ENCODE results near the gene B4GALT6. TPM values are rescaled to one million over a fixed set of nuclear protein-coding genes. Genes with fewer than 3 reads are reported as not detected.

The B4GALT6 gene
- total RNA-seq, 2 experiments from 2014 or later, result 2.7 to 3.6 TPM

GRCh38 chr18:31617031-31617717 is 67.2 kb downstream of the B4GALT6 start:
- CTCF ChIA-PET, result no interaction called here
- Mint-ChIP-seq H3K36me3 (ENCODE audit: low read depth) (no peaks in the 10 kb centered on the region), H3K4me3 (no peak overlapping the region), H3K27ac (no peak overlapping the region), H3K9me3 (no peaks in the 10 kb centered on the region), H3K4me1 (ENCODE audit: low read depth) (no peaks in the 10 kb centered on the region), H3K27me3 (ENCODE audit: low read depth) (peaks cover 6% of the 10 kb centered on the region)
- intact Hi-C loops (cut with micrococcal nuclease), result no loop called here
- no peak for DNase-seq

GRCh38 chr18:31616586-31616985 is 67.8 kb downstream of the B4GALT6 start:
- Mint-ChIP-seq H3K27ac (no peak overlapping the region), H3K4me1 (ENCODE audit: low read depth) (no peaks in the 10 kb centered on the region), H3K9me3 (no peaks in the 10 kb centered on the region), H3K4me3 (no peak overlapping the region), H3K27me3 (ENCODE audit: low read depth) (peaks cover 6% of the 10 kb centered on the region), H3K36me3 (ENCODE audit: low read depth) (no peaks in the 10 kb centered on the region)
- no peak for DNase-seq
- intact Hi-C loops (cut with micrococcal nuclease), result no loop called here
- CTCF ChIA-PET, result no interaction called here

- no peaks in the 10 kb centered on the region for H3K4me1 Mint-ChIP-seq (ENCODE audit: low read depth)
- intact Hi-C loops (cut with micrococcal nuclease), result no loop called here
- DNase-seq, result no peak
- no peaks in the 10 kb centered on the region for H3K9me3 Mint-ChIP-seq
- CTCF ChIA-PET, result interaction anchor here (1.0 kb wide), 1 partner anchor 108 kb away, joined by 3 read pairs; no protein-coding TSS in a partner anchor
- H3K36me3 Mint-ChIP-seq (ENCODE audit: low read depth), result no peaks in the 10 kb centered on the region
- H3K4me3 Mint-ChIP-seq, result no peak overlapping the region
- no peak overlapping the region for H3K27ac Mint-ChIP-seq
- peaks cover 4% of the 10 kb centered on the region for H3K27me3 Mint-ChIP-seq (ENCODE audit: low read depth)
Observed at GRCh38 chr18:31614044-31614443, 70.3 kb downstream of the B4GALT6 start.

GRCh38 chr18:31612124-31612523 is 72.3 kb downstream of the B4GALT6 start:
- intact Hi-C loops (cut with micrococcal nuclease), result no loop called here

GRCh38 chr18:31611511-31611910 is 72.9 kb downstream of the B4GALT6 start:
- H3K9me3 Mint-ChIP-seq, result no peaks in the 10 kb centered on the region
- no peak overlapping the region for H3K27ac Mint-ChIP-seq
- intact Hi-C loops (cut with micrococcal nuclease), result no loop called here
- H3K27me3 Mint-ChIP-seq (ENCODE audit: low read depth), result no peaks in the 10 kb centered on the region
- no peaks in the 10 kb centered on the region for H3K36me3 Mint-ChIP-seq (ENCODE audit: low read depth)
- no peak for DNase-seq
- CTCF ChIA-PET, result interaction anchor here (2.0 kb wide), 1 partner anchor 111 kb away, joined by 9 read pairs; no protein-coding TSS in a partner anchor
- H3K4me3 Mint-ChIP-seq, result no peak overlapping the region
- H3K4me1 Mint-ChIP-seq (ENCODE audit: low read depth), result no peaks in the 10 kb centered on the region

More at GRCh38 chr18:31612124-31612523, 72.3 kb downstream of the B4GALT6 start:
- no peaks in the 10 kb centered on the region for H3K4me1 Mint-ChIP-seq (ENCODE audit: low read depth)
- no peak overlapping the region for H3K4me3 Mint-ChIP-seq
- no peaks in the 10 kb centered on the region for H3K36me3 Mint-ChIP-seq (ENCODE audit: low read depth)
- DNase-seq, result no peak
- H3K27me3 Mint-ChIP-seq (ENCODE audit: low read depth), result peaks cover 2% of the 10 kb centered on the region
- H3K9me3 Mint-ChIP-seq, result no peaks in the 10 kb centered on the region
- no peak overlapping the region for H3K27ac Mint-ChIP-seq
- CTCF ChIA-PET, result interaction anchor here (1.6 kb wide), 1 partner anchor 113 kb away, joined by 3 read pairs; no protein-coding TSS in a partner anchor

GRCh38 chr18:31610286-31611205 is 73.8 kb downstream of the B4GALT6 start:
- H3K4me3 Mint-ChIP-seq, result no peak overlapping the region
- DNase-seq, result no peak
- H3K27ac Mint-ChIP-seq, result no peak overlapping the region
- peaks cover under 1% of the 10 kb centered on the region for H3K27me3 Mint-ChIP-seq (ENCODE audit: low read depth)
- no peaks in the 10 kb centered on the region for H3K36me3 Mint-ChIP-seq (ENCODE audit: low read depth)
- H3K9me3 Mint-ChIP-seq, result no peaks in the 10 kb centered on the region
- H3K4me1 Mint-ChIP-seq (ENCODE audit: low read depth), result no peaks in the 10 kb centered on the region
- CTCF ChIA-PET, result interaction anchor here (0.9 to 2.0 kb wide), 5 partner anchors 10 to 112 kb away, joined by 3 to 9 read pairs (median 3); no protein-coding TSS in a partner anchor
- intact Hi-C loops (cut with micrococcal nuclease), result no loop called here

GRCh38 chr18:31609886-31610285 is 74.5 kb downstream of the B4GALT6 start:
- CTCF ChIA-PET, result interaction anchor here (0.9 to 2.0 kb wide), 4 partner anchors 11 to 112 kb away, joined by 3 to 9 read pairs (median 3); no protein-coding TSS in a partner anchor
- Mint-ChIP-seq H3K4me1 (ENCODE audit: low read depth) (no peaks in the 10 kb centered on the region), H3K36me3 (ENCODE audit: low read depth) (no peaks in the 10 kb centered on the region), H3K4me3 (no peak overlapping the region), H3K27ac (no peak overlapping the region), H3K27me3 (ENCODE audit: low read depth) (peaks cover 3% of the 10 kb centered on the region), H3K9me3 (no peaks in the 10 kb centered on the region)
- no peak for DNase-seq
- intact Hi-C loops (cut with micrococcal nuclease), result no loop called here

GRCh38 chr18:31607384-31607783 is 77.0 kb downstream of the B4GALT6 start:
- CTCF ChIA-PET, result interaction anchor here (0.8 kb wide), 1 partner anchor 113 kb away, joined by 3 read pairs; no protein-coding TSS in a partner anchor
- H3K27ac Mint-ChIP-seq, result no peak overlapping the region

GRCh38 chr18:31606265-31606664 is 78.1 kb downstream of the B4GALT6 start:
- no peaks in the 10 kb centered on the region for H3K4me1 Mint-ChIP-seq (ENCODE audit: low read depth)
- no peaks in the 10 kb centered on the region for H3K9me3 Mint-ChIP-seq
- no peak overlapping the region for H3K27ac Mint-ChIP-seq
- intact Hi-C loops (cut with micrococcal nuclease), result no loop called here
- CTCF ChIA-PET, result interaction anchor here (0.8 to 0.9 kb wide), 2 partner anchors 114 to 1064 kb away, joined by 3 read pairs; no protein-coding TSS in a partner anchor
- peaks cover 5% of the 10 kb centered on the region for H3K27me3 Mint-ChIP-seq (ENCODE audit: low read depth)
- no peak for DNase-seq
- no peaks in the 10 kb centered on the region for H3K36me3 Mint-ChIP-seq (ENCODE audit: low read depth)
- no peak overlapping the region for H3K4me3 Mint-ChIP-seq

More at GRCh38 chr18:31607384-31607783, 77.0 kb downstream of the B4GALT6 start:
- no peaks in the 10 kb centered on the region for H3K9me3 Mint-ChIP-seq
- H3K4me3 Mint-ChIP-seq, result no peak overlapping the region
- DNase-seq, result no peak
- intact Hi-C loops (cut with micrococcal nuclease), result no loop called here
- no peaks in the 10 kb centered on the region for H3K4me1 Mint-ChIP-seq (ENCODE audit: low read depth)
- no peaks in the 10 kb centered on the region for H3K36me3 Mint-ChIP-seq (ENCODE audit: low read depth)
- H3K27me3 Mint-ChIP-seq (ENCODE audit: low read depth), result peaks cover 5% of the 10 kb centered on the region

GRCh38 chr18:31603315-31603714 is 81.1 kb downstream of the B4GALT6 start:
- no peaks in the 10 kb centered on the region for H3K9me3 Mint-ChIP-seq
- no peaks in the 10 kb centered on the region for H3K36me3 Mint-ChIP-seq (ENCODE audit: low read depth)
- peaks cover 10% of the 10 kb centered on the region for H3K27me3 Mint-ChIP-seq (ENCODE audit: low read depth)
- H3K4me3 Mint-ChIP-seq, result no peak overlapping the region
- no peak overlapping the region for H3K27ac Mint-ChIP-seq
- H3K4me1 Mint-ChIP-seq (ENCODE audit: low read depth), result no peaks in the 10 kb centered on the region
- CTCF ChIA-PET, result interaction anchor here (1.2 kb wide), 1 partner anchor 47 kb away, joined by 3 read pairs; no protein-coding TSS in a partner anchor
- DNase-seq, result peak; percentile 25
- intact Hi-C loops (cut with micrococcal nuclease), result no loop called here

GRCh38 chr18:31598021-31598805 is 86.2 kb downstream of the B4GALT6 start:
- intact Hi-C loops (cut with micrococcal nuclease), result no loop called here
- Mint-ChIP-seq H3K27ac (no peak overlapping the region), H3K27me3 (ENCODE audit: low read depth) (peaks cover 6% of the 10 kb centered on the region), H3K4me1 (ENCODE audit: low read depth) (no peaks in the 10 kb centered on the region), H3K9me3 (no peaks in the 10 kb centered on the region), H3K36me3 (ENCODE audit: low read depth) (no peaks in the 10 kb centered on the region), H3K4me3 (no peak overlapping the region)
- DNase-seq, result no peak
- CTCF ChIA-PET, result interaction anchor here (0.5 kb wide), 1 partner anchor 305 kb away, joined by 4 read pairs; no protein-coding TSS in a partner anchor

Data from activated naive CD4-positive, alpha-beta T cell treated with anti-CD3 and anti-CD28 coated beads for 36 hours (primary cell).